ENCODE data around the gene BRIP1.

BRIP1 gene

DNA sequence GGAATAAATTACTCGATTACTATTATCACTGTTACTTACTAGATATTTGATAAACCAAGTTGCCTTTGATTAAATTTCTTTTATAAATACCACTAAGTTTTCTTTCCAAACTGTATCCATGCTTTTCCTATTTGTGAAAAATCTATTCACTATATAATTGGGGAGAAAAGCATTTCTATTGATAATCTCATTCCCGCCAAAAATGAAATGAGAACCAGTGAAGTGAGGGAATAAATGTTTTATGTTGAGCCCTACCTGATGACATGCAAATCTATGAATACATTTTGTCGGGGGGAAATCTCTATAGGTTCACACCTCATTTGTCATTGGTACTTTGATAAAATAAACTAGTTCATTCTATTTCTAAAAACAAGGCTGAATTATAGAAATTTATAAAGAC lies 15.7 kb downstream of the BRIP1 start:
- no peak overlapping the region for H3K4me2 ChIP-seq (ENCODE audit: low read length)
- no peak overlapping the region for H3K27ac ChIP-seq
- H3K27me3 ChIP-seq (ENCODE audit: control insufficient read depth, insufficient read depth, low read length): no peaks in the 10 kb centered on the region
- H3K4me3 ChIP-seq (ENCODE audit: low read depth, low read length): no peak overlapping the region
- no peaks in the 10 kb centered on the region for H3K36me3 ChIP-seq (ENCODE audit: control insufficient read depth, insufficient read depth, low read length)
- no peaks in the 10 kb centered on the region for H3K79me2 ChIP-seq
- H2AFZ ChIP-seq: no peak overlapping the region
- TF ChIP-seq, protein P1, sequence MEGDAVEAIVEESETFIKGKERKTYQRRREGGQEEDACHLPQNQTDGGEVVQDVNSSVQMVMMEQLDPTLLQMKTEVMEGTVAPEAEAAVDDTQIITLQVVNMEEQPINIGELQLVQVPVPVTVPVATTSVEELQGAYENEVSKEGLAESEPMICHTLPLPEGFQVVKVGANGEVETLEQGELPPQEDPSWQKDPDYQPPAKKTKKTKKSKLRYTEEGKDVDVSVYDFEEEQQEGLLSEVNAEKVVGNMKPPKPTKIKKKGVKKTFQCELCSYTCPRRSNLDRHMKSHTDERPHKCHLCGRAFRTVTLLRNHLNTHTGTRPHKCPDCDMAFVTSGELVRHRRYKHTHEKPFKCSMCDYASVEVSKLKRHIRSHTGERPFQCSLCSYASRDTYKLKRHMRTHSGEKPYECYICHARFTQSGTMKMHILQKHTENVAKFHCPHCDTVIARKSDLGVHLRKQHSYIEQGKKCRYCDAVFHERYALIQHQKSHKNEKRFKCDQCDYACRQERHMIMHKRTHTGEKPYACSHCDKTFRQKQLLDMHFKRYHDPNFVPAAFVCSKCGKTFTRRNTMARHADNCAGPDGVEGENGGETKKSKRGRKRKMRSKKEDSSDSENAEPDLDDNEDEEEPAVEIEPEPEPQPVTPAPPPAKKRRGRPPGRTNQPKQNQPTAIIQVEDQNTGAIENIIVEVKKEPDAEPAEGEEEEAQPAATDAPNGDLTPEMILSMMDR (IDR thresholded peaks at IDR 0.05): no peak
- H3K9ac ChIP-seq: no peak overlapping the region
- no peaks in the 10 kb centered on the region for H3K4me1 ChIP-seq
- H3K9me3 ChIP-seq (ENCODE audit: control insufficient read depth, low read length): no peaks in the 10 kb centered on the region

- no peaks in the 10 kb centered on the region for H3K79me2 ChIP-seq
- H3K4me1 ChIP-seq: no peaks in the 10 kb centered on the region
- H2AFZ ChIP-seq: no peak overlapping the region
- no peaks in the 10 kb centered on the region for H3K27me3 ChIP-seq (ENCODE audit: control insufficient read depth, insufficient read depth, low read length)
- TF ChIP-seq, protein P1 (IDR thresholded peaks at IDR 0.05): no peak
- H3K27ac ChIP-seq: no peak overlapping the region
- no peaks in the 10 kb centered on the region for H3K36me3 ChIP-seq (ENCODE audit: control insufficient read depth, insufficient read depth, low read length)
- H3K4me3 ChIP-seq (ENCODE audit: low read depth, low read length): no peak overlapping the region
- H3K9ac ChIP-seq: no peak overlapping the region
- no peaks in the 10 kb centered on the region for H3K9me3 ChIP-seq (ENCODE audit: control insufficient read depth, low read length)
- no peak overlapping the region for H3K4me2 ChIP-seq (ENCODE audit: low read length)
Observed at GRCh38 chr17:61846761-61847375, 16.5 kb downstream of the BRIP1 start.

GRCh38 chr17:61846088-61846487 lies 17.2 kb downstream of the BRIP1 start:
- no peaks in the 10 kb centered on the region for H3K27me3 ChIP-seq (ENCODE audit: control insufficient read depth, insufficient read depth, low read length)
- no peak overlapping the region for H3K4me3 ChIP-seq (ENCODE audit: low read depth, low read length)
- H3K9ac ChIP-seq: no peak overlapping the region
- no peak overlapping the region for H3K4me2 ChIP-seq (ENCODE audit: low read length)
- no peaks in the 10 kb centered on the region for H3K36me3 ChIP-seq (ENCODE audit: control insufficient read depth, insufficient read depth, low read length)
- H3K79me2 ChIP-seq: no peaks in the 10 kb centered on the region
- H3K27ac ChIP-seq: no peak overlapping the region
- H3K4me1 ChIP-seq: no peaks in the 10 kb centered on the region
- H3K9me3 ChIP-seq (ENCODE audit: control insufficient read depth, low read length): no peaks in the 10 kb centered on the region
- TF ChIP-seq, protein P1 (IDR thresholded peaks at IDR 0.05): no peak
- no peak overlapping the region for H2AFZ ChIP-seq

DNA sequence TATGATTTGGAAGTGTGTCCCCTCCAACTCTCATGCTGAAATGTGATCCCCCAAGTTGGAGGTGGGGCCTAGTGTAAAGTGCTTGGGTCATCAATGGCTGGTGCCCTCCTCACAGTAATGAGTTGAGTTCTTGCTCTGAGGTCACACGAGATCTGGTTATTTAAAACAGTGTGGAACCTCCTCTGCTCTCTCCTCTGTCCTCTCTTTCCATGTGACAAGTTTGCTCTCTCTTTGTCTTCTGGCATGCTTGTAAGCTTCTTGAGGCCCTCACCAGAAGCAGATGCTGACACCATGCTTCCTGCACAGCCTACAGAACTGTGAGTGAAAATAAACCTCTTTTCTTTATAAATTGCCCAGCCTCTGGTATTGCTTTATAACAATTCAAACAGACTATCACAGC lies 19.9 kb downstream of the BRIP1 start:
- Histone ChIP-seq H3K9me3 (ENCODE audit: control insufficient read depth, low read length) (no peaks in the 10 kb centered on the region), H3K4me2 (ENCODE audit: low read length) (no peak overlapping the region), H3K27ac (no peak overlapping the region), H3K4me3 (ENCODE audit: low read depth, low read length) (no peak overlapping the region), H3K4me1 (no peaks in the 10 kb centered on the region), H3K9ac (no peak overlapping the region), H2AFZ (no peak overlapping the region), H3K79me2 (no peaks in the 10 kb centered on the region), H3K36me3 (ENCODE audit: control insufficient read depth, insufficient read depth, low read length) (no peaks in the 10 kb centered on the region), H3K27me3 (ENCODE audit: control insufficient read depth, insufficient read depth, low read length) (no peaks in the 10 kb centered on the region)
- TF ChIP-seq, protein P1 (IDR thresholded peaks at IDR 0.05): no peak

DNA sequence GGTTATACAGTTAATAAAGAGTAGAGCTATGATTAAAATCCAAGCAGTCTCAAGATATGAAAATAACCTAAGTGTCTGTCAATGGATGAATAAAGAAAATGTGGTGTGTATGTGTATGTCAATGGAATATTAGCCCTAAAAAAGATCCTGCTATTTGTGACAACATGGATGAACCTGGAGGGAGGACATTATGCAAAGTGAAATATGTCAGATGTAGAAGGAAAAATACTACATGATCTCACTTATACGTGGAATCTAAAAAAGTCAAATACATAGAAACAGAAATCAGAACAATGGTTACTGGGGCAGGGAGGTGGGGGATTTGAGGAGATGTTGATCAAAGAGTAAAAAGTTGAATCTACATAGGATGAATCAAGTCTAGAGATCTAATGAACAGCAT lies 20.4 kb downstream of the BRIP1 start:
- no peak overlapping the region for H3K27ac ChIP-seq
- H3K4me3 ChIP-seq (ENCODE audit: low read depth, low read length): no peak overlapping the region
- no peaks in the 10 kb centered on the region for H3K27me3 ChIP-seq (ENCODE audit: control insufficient read depth, insufficient read depth, low read length)
- H3K9me3 ChIP-seq (ENCODE audit: control insufficient read depth, low read length): no peaks in the 10 kb centered on the region
- TF ChIP-seq, protein P1 (IDR thresholded peaks at IDR 0.05): no peak
- H3K9ac ChIP-seq: no peak overlapping the region
- H3K36me3 ChIP-seq (ENCODE audit: control insufficient read depth, insufficient read depth, low read length): no peaks in the 10 kb centered on the region
- H3K4me1 ChIP-seq: no peaks in the 10 kb centered on the region
- no peak overlapping the region for H2AFZ ChIP-seq
- no peaks in the 10 kb centered on the region for H3K79me2 ChIP-seq
- no peak overlapping the region for H3K4me2 ChIP-seq (ENCODE audit: low read length)
